ENCODE data around the gene CUEDC2.

- TF ChIP-seq EZH2 (IDR thresholded peaks at IDR 0.05; ENCODE audit: borderline replicate concordance, control insufficient read depth, low read depth, low read length) (no peak), EP300 (IDR thresholded peaks at IDR 0.05; ENCODE audit: borderline replicate concordance in 1 of 2, control insufficient read depth in 1 of 2, low read depth in 2 of 2, low read length in 2 of 2) (no peak), GABPA (IDR thresholded peaks at IDR 0.05; ENCODE audit: low read depth) (no peak), CUX1 (IDR thresholded peaks at IDR 0.05; ENCODE audit: insufficient replicate concordance, low read depth, low read length) (no peak), SRF (IDR thresholded peaks at IDR 0.05; ENCODE audit: low read depth in 2 of 2, low read length in 2 of 2) (no peak), TAF1 (IDR thresholded peaks at IDR 0.05; ENCODE audit: borderline replicate concordance, low read depth, low read length) (no peak)
- TF ChIP-seq, protein P1, sequence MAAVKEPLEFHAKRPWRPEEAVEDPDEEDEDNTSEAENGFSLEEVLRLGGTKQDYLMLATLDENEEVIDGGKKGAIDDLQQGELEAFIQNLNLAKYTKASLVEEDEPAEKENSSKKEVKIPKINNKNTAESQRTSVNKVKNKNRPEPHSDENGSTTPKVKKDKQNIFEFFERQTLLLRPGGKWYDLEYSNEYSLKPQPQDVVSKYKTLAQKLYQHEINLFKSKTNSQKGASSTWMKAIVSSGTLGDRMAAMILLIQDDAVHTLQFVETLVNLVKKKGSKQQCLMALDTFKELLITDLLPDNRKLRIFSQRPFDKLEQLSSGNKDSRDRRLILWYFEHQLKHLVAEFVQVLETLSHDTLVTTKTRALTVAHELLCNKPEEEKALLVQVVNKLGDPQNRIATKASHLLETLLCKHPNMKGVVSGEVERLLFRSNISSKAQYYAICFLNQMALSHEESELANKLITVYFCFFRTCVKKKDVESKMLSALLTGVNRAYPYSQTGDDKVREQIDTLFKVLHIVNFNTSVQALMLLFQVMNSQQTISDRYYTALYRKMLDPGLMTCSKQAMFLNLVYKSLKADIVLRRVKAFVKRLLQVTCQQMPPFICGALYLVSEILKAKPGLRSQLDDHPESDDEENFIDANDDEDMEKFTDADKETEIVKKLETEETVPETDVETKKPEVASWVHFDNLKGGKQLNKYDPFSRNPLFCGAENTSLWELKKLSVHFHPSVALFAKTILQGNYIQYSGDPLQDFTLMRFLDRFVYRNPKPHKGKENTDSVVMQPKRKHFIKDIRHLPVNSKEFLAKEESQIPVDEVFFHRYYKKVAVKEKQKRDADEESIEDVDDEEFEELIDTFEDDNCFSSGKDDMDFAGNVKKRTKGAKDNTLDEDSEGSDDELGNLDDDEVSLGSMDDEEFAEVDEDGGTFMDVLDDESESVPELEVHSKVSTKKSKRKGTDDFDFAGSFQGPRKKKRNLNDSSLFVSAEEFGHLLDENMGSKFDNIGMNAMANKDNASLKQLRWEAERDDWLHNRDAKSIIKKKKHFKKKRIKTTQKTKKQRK (IDR thresholded peaks at IDR 0.05; ENCODE audit: low read depth, low read length), result no peak
- TF ChIP-seq, protein P2, sequence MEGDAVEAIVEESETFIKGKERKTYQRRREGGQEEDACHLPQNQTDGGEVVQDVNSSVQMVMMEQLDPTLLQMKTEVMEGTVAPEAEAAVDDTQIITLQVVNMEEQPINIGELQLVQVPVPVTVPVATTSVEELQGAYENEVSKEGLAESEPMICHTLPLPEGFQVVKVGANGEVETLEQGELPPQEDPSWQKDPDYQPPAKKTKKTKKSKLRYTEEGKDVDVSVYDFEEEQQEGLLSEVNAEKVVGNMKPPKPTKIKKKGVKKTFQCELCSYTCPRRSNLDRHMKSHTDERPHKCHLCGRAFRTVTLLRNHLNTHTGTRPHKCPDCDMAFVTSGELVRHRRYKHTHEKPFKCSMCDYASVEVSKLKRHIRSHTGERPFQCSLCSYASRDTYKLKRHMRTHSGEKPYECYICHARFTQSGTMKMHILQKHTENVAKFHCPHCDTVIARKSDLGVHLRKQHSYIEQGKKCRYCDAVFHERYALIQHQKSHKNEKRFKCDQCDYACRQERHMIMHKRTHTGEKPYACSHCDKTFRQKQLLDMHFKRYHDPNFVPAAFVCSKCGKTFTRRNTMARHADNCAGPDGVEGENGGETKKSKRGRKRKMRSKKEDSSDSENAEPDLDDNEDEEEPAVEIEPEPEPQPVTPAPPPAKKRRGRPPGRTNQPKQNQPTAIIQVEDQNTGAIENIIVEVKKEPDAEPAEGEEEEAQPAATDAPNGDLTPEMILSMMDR (IDR thresholded peaks at IDR 0.05 in 2 of 3, conservative IDR thresholded peaks at IDR 0.05 in 1 of 3; ENCODE audit: control insufficient read depth in 2 of 3, extremely low read depth in 1 of 3, insufficient read depth in 1 of 3, low read depth in 3 of 3, low read length in 3 of 3), result no peak
Measured at GRCh38 chr10:102479651-102480050, 47.3 kb upstream of the CUEDC2 start.
